Gastrocnemius medialis (tissue), 4 donors: ENCODE measurements around the gene ARL8B. TPM values are rescaled to one million over a fixed set of nuclear protein-coding genes. Genes with fewer than 3 reads are reported as not detected.

ENCODE experiments used
- ATAC-seq, 2 donors: fragments of 150-250 bp; one replicate each; pipeline ENCODE4 v1.9.1; 2016
- DNase-seq, 2 donors: peaks; one replicate each; pipeline ENCODE4 v3.0.0-alpha.2; 2019
- H3K27ac ChIP-seq, 4 donors: fragments of 200-600 bp; sonication (generic); 1 replicate in 1 of 4; 2 replicates in 3 of 4; pipeline ENCODE4 v1.5.1; 2016 to 2018; ENCODE audit warnings: mild to moderate bottlenecking in 2 of 4, moderate library complexity in 1 of 4
- H3K27me3 ChIP-seq, 3 donors: fragments of 200-600 bp; sonication (generic) in 2 of 3; 1 replicate in 1 of 3; 2 replicates in 2 of 3; pipeline versions ENCODE4 v1.5.1 to v1.6.0; 2016 to 2019; ENCODE audit warnings: mild to moderate bottlenecking in 1 of 3, moderate library complexity in 1 of 3
- H3K36me3 ChIP-seq, 2 donors: fragments of 200-600 bp; sonication (generic) in 1 of 2; one replicate each; pipeline ENCODE4 v1.5.1; 2017 to 2018
- H3K4me1 ChIP-seq, 2 donors: fragments of 200-600 bp; sonication (generic) in 1 of 2; one replicate each; pipeline ENCODE4 v1.5.1; 2016 to 2017; ENCODE audit warnings: mild to moderate bottlenecking in 2 of 2
- H3K4me3 ChIP-seq, 4 donors: fragments of 200-600 bp; sonication (generic) in 3 of 4; 1 replicate in 1 of 4; 2 replicates in 3 of 4; pipeline ENCODE4 v1.5.1; 2016 to 2019; ENCODE audit warnings: mild to moderate bottlenecking in 2 of 4
- H3K9me3 ChIP-seq, 3 donors: fragments of 200-600 bp; sonication (generic) in 2 of 3; 1 replicate in 1 of 3; 2 replicates in 2 of 3; pipeline ENCODE4 v1.5.1; 2016 to 2019
- CTCF ChIP-seq, 5 experiments: fragments of 450-650 bp in 3 of 5; fragments of 200-600 bp in 2 of 5; sonication (generic) in 2 of 5; IDR thresholded peaks in 4 of 5; conservative IDR thresholded peaks in 1 of 5; 1 replicate in 4 of 5; 2 replicates in 1 of 5; pipeline ENCODE4 v1.5.1; 2016 to 2019; ENCODE audit warnings: antibody characterized with exemption in 5 of 5, mild to moderate bottlenecking in 3 of 5, moderate library complexity in 3 of 5
- POLR2A ChIP-seq, 2 donors: fragments of 450-650 bp; IDR thresholded peaks; one replicate each; pipeline ENCODE4 v1.6.1; 2017; ENCODE audit warnings: antibody characterized with exemption in 2 of 2, mild to moderate bottlenecking in 2 of 2, moderate library complexity in 2 of 2
- in situ Hi-C, 4 donors: fragments of 200-750 bp; cut with MboI; loops; one replicate each; pipeline versions ENCODE4 v1.15.0 to v1.8.0; 2017; ENCODE audit warnings: low sequenced_read_pairs in 4 of 4
- intact Hi-C: fragments of 100-400 bp; cut with DNase I; formaldehyde crosslinking; loops from one replicate; pipeline ENCODE4 v1.15.1; 2023; ENCODE audit warnings: low total_unique reads
- total RNA-seq, 4 donors: library from RNA; depleted of rRNA; stranded (reverse); fragments of >200 nt; gene quantifications; one replicate each; pipeline versions ENCODE4 v1.1.0 to v1.2.3, GENCODE V29; 2016

Gene ARL8B
- total RNA-seq, 4 donors from 2014 or later, result 69.3 to 198 (median 95.0) TPM

DNA sequence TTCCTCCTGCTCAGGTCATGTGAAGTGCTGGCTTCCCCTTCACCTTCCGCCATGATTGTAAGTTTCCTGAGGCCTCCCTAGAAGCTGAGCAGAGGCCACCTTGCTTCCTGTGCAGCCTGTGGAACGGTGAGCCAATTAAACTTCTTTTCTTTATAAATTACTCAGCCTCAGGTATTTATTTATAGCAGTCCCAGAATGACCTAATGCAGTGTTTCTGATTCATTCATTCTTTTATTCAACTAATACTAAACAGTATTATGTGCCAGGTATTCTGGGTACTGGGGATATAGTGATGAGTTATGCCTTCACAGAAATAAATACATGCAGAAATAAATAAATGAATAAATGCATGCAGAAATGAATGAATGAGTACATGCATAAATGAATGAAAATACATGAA lies 107.3 kb downstream of the ARL8B start:
- H3K9me3 ChIP-seq, result no peaks in the 10 kb centered on the region

More for the DNA sequence above, 107.3 kb downstream of the ARL8B start:
- intact Hi-C loops, result no loop called here
- no peaks in the 10 kb centered on the region for H3K4me1 ChIP-seq
- H3K36me3 ChIP-seq, result no peaks in the 10 kb centered on the region
- in situ Hi-C loops, result no loop called here
- peaks cover 0 to 3% (median 2%) of the 10 kb centered on the region in 3 donors for H3K27me3 ChIP-seq
- no peak overlapping the region for H3K27ac ChIP-seq
- no peak for TF ChIP-seq CTCF (IDR thresholded peaks at IDR 0.05 in 4 of 5, conservative IDR thresholded peaks at IDR 0.05 in 1 of 5)
- no peak for TF ChIP-seq POLR2A (IDR thresholded peaks at IDR 0.05)
- DNase-seq, result no peak
- no peak for ATAC-seq
- no peak overlapping the region for H3K4me3 ChIP-seq

Other genes with a start within 250 kb of the ARL8B start
- gene BHLHE40, start 142.9 kb upstream of the ARL8B start, total RNA-seq, result 10 to 100 TPM; 19.2 to 96.7 (median 45.3) TPM
- 10 to 100 TPM in 3 of 4 donors, 1 to 10 TPM in 1; 7.8 to 12.3 (median 11.4) TPM for gene EDEM1, start 65.4 kb downstream of the ARL8B start, total RNA-seq